ENCODE results near the gene SDHB. TPM values are rescaled to one million over a fixed set of nuclear protein-coding genes. Genes with fewer than 3 reads are reported as not detected.

Gene SDHB
- total RNA-seq, 1 donor from 2014 or later, result 61.2 TPM

DNA sequence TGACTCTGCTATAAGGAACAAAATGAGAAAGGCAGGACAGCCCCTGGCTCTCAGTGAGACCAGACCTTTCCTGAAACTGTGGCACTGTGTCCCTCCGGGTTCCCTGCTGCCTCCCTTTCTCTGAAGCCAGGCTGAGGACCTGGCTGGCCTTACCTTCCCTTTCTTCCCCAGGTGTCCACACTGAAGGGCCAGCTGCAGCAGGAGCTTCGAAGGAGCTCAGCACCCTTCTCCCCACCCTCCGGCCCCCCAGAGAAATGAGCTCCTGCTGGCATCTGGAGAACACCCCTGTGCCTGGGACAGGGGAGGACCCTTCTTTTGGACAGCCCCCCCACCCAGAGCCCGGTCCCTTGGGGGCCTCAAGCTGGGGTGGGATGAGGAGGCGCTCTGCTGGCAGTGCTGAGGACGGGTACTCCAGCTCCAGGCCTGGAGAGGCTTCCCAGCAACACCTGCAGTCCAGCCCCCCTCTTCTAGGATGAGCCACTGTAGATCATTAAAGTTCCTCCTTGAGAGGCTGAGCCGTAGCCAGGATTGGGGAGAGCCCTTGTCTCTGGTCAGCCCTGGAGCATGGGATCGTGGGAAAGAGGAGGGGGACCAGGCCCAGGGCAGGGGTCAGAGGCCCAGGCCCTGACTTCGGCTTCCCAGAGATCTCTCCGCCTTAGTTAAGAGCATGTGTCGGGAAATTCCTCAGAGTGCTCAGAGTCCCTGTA is 81.5 kb downstream of the SDHB start:
- Histone ChIP-seq H3K9ac (no peak overlapping the region), H3K9me3 (ENCODE audit: low read depth) (no peaks in the 10 kb centered on the region), H3F3A (ENCODE audit: low read depth) (peaks cover 29% of the 10 kb centered on the region), H3K79me2 (ENCODE audit: low read depth) (peaks cover 15% of the 10 kb centered on the region), H3K4me1 (peaks cover 20% of the 10 kb centered on the region), H3K36me3 (no peaks in the 10 kb centered on the region), H3K27me3 (no peaks in the 10 kb centered on the region), H3K27ac (peak overlapping the region; percentile 88), H3K4me3 (no peak overlapping the region), H4K20me1 (ENCODE audit: low read depth) (peaks cover 40% of the 10 kb centered on the region), H2AFZ (replicated peaks) (no peak overlapping the region), H3K4me2 (peak overlapping the region; percentile 8)
- DNase-seq (ENCODE audit: low spot score), result peak; percentile 51
- Mint-ChIP-seq H3K27me3 (ENCODE audit: insufficient read depth, low read depth) (no peaks in the 10 kb centered on the region), H3K27ac (peak overlapping the region; percentile 79), H3K4me3 (no peak overlapping the region), H3K36me3 (peaks cover 9% of the 10 kb centered on the region), H3K9me3 (no peaks in the 10 kb centered on the region), H3K4me1 (peaks cover 35% of the 10 kb centered on the region)
- TF ChIP-seq EZH2 (IDR thresholded peaks at IDR 0.05) (no peak), EZH2phosphoT487 (IDR thresholded peaks at IDR 0.05) (no peak)
- TF ChIP-seq, protein P1, sequence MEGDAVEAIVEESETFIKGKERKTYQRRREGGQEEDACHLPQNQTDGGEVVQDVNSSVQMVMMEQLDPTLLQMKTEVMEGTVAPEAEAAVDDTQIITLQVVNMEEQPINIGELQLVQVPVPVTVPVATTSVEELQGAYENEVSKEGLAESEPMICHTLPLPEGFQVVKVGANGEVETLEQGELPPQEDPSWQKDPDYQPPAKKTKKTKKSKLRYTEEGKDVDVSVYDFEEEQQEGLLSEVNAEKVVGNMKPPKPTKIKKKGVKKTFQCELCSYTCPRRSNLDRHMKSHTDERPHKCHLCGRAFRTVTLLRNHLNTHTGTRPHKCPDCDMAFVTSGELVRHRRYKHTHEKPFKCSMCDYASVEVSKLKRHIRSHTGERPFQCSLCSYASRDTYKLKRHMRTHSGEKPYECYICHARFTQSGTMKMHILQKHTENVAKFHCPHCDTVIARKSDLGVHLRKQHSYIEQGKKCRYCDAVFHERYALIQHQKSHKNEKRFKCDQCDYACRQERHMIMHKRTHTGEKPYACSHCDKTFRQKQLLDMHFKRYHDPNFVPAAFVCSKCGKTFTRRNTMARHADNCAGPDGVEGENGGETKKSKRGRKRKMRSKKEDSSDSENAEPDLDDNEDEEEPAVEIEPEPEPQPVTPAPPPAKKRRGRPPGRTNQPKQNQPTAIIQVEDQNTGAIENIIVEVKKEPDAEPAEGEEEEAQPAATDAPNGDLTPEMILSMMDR (IDR thresholded peaks at IDR 0.05), result no peak

DNA sequence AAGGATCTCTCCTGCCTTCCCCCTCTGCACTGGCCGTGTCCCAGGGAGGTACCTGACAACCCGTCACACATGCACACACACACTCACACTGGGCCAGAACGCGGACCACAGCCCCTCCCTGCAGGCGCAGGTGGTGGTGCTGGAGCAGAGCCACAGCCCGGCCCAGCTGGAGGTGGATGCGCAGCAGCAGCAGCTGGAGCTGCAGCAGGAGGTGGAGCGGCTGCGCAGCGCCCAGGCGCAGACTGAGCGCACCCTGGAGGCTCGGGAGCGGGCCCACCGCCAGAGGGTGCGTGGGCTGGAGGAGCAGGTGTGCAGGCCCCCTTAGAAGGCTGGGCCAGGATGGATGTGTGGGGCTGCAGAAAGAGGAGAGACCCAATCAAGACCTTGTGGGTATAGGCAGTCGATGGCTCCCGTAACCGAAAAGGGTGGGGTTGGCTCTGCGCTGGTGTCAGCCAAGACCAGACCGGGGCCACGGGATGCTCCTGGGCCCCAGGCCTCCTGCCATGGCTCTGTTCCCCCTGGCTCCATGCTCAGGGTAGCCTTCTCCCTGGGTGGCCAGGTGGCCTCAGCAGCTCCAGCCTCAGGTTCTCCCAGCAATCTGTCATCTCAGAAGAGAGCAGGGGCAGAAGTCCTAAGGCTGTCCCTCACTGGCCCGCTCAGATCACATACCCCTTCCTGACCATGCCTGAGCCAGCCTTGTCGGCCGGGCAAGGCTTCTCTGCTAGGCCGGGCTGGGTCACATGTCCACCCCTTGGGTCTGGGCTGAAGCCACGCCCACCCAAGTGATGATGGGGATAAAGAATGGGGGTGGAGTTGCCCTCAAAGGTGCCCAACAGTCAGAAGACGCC is 82.3 kb downstream of the SDHB start:
- DNase-seq (ENCODE audit: low spot score), result peak; percentile 85
- Histone ChIP-seq H3K4me2 (peak overlapping the region; percentile 8), H3K27ac (peak overlapping the region; percentile 88)

DNA sequence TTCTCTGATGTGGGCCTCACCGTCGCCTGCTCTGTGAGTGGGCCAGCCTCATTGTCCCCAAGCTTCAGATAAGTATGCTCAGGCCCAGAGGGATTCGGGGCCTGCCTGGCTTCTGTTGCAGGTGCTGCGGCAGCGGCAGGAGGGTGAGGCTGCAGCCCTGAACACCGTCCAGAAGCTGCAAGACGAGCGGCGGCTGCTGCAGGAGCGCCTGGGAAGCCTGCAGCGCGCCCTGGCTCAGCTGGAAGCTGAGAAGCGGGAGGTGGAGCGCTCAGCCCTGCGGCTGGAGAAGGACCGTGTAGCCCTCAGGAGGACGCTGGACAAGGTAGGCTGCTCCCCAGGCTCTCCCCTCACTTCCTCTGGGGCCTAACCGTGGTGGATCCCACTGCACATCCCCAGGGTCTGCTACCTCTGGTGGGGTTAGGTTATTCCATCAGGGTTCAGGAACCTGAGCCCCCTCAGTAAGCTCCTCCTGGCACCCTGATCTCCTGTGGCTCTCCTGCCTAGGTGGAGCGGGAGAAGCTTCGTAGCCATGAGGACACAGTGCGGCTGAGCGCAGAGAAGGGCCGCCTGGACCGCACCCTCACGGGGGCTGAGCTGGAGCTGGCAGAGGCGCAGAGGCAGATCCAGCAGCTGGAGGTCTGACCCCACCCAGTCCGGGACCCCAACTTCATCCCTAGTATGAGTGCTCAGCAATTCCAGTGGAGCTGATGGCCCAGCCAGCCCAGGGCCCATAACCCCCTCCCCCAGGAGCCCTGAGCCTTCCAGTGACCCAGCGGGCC is 83.5 kb downstream of the SDHB start:
- Histone ChIP-seq H3K27me3 (no peaks in the 10 kb centered on the region), H3K4me1 (peaks cover 18% of the 10 kb centered on the region), H3K4me3 (no peak overlapping the region), H3K27ac (peak overlapping the region; percentile 37), H3K9ac (no peak overlapping the region), H3K9me3 (ENCODE audit: low read depth) (no peaks in the 10 kb centered on the region), H4K20me1 (ENCODE audit: low read depth) (peaks cover 22% of the 10 kb centered on the region), H3K79me2 (ENCODE audit: low read depth) (no peaks in the 10 kb centered on the region), H2AFZ (replicated peaks) (no peak overlapping the region), H3K4me2 (no peak overlapping the region), H3F3A (ENCODE audit: low read depth) (peaks cover 29% of the 10 kb centered on the region), H3K36me3 (no peaks in the 10 kb centered on the region)
- DNase-seq (ENCODE audit: low spot score), result no peak
- peaks cover 24% of the 10 kb centered on the region for H3K4me1 Mint-ChIP-seq
- TF ChIP-seq, protein P1 (IDR thresholded peaks at IDR 0.05), result no peak
- TF ChIP-seq EZH2phosphoT487 (IDR thresholded peaks at IDR 0.05), result no peak
- TF ChIP-seq EZH2 (IDR thresholded peaks at IDR 0.05), result no peak
- no peak overlapping the region for H3K27ac Mint-ChIP-seq
- H3K9me3 Mint-ChIP-seq, result no peaks in the 10 kb centered on the region
- peaks cover 12% of the 10 kb centered on the region for H3K36me3 Mint-ChIP-seq
- no peaks in the 10 kb centered on the region for H3K27me3 Mint-ChIP-seq (ENCODE audit: insufficient read depth, low read depth)
- no peak overlapping the region for H3K4me3 Mint-ChIP-seq

More for the DNA sequence above, 82.3 kb downstream of the SDHB start:
- Histone ChIP-seq H4K20me1 (ENCODE audit: low read depth) (peaks cover 32% of the 10 kb centered on the region), H3F3A (ENCODE audit: low read depth) (peaks cover 29% of the 10 kb centered on the region), H3K9me3 (ENCODE audit: low read depth) (no peaks in the 10 kb centered on the region), H3K79me2 (ENCODE audit: low read depth) (peaks cover 8% of the 10 kb centered on the region), H3K4me1 (peaks cover 18% of the 10 kb centered on the region), H3K9ac (no peak overlapping the region), H2AFZ (replicated peaks) (no peak overlapping the region), H3K4me3 (no peak overlapping the region), H3K27me3 (no peaks in the 10 kb centered on the region), H3K36me3 (no peaks in the 10 kb centered on the region)
- no peak overlapping the region for H3K27ac Mint-ChIP-seq
- H3K4me3 Mint-ChIP-seq, result peak overlapping the region; percentile 52
- no peaks in the 10 kb centered on the region for H3K9me3 Mint-ChIP-seq
- TF ChIP-seq EZH2 (IDR thresholded peaks at IDR 0.05), result no peak
- TF ChIP-seq, protein P1 (IDR thresholded peaks at IDR 0.05), result no peak
- TF ChIP-seq EZH2phosphoT487 (IDR thresholded peaks at IDR 0.05), result no peak
- H3K27me3 Mint-ChIP-seq (ENCODE audit: insufficient read depth, low read depth), result no peaks in the 10 kb centered on the region
- peaks cover 29% of the 10 kb centered on the region for H3K4me1 Mint-ChIP-seq
- H3K36me3 Mint-ChIP-seq, result peaks cover 12% of the 10 kb centered on the region
